Liver (tissue), 9 donors: ENCODE results near the gene COL11A1. TPM values are rescaled to one million over a fixed set of nuclear protein-coding genes. Genes with fewer than 3 reads are reported as not detected.

ENCODE experiments used
- DNase-seq: peaks from one replicate; pipeline ENCODE4 v3.0.0-alpha.2; 2017; ENCODE audit warnings: low spot score
- H3K27ac ChIP-seq, 2 donors: one replicate each; pipeline ENCODE4 v1.7.0; 2013; ENCODE audit warnings: inconsistent platforms in 2 of 2, low read length in 2 of 2, control low read depth in 1 of 2, low read depth in 1 of 2, mild to moderate bottlenecking in 1 of 2
- H3K27me3 ChIP-seq, 4 donors: one replicate each; pipeline versions ENCODE4 v1.6.1 to v1.7.0; 2013; ENCODE audit warnings: low read length in 3 of 4, inconsistent platforms in 1 of 4, mild to moderate bottlenecking in 1 of 4, moderate library complexity in 1 of 4; ENCODE audit not compliant: control insufficient read depth in 4 of 4, insufficient read depth in 4 of 4
- H3K36me3 ChIP-seq, 4 donors: one replicate each; pipeline versions ENCODE4 v1.6.1 to v1.7.0; 2013; ENCODE audit warnings: low read length in 3 of 4, mild to moderate bottlenecking in 3 of 4, low read depth in 1 of 4, moderate library complexity in 1 of 4; ENCODE audit not compliant: control insufficient read depth in 4 of 4, insufficient read depth in 3 of 4
- H3K4me1 ChIP-seq, 4 donors: one replicate each; pipeline versions ENCODE4 v1.6.1 to v1.7.0; 2013; ENCODE audit warnings: low read length in 3 of 4, mild to moderate bottlenecking in 3 of 4, moderate library complexity in 1 of 4; ENCODE audit not compliant: control insufficient read depth in 4 of 4, insufficient read depth in 4 of 4
- H3K4me3 ChIP-seq, 3 donors: one replicate each; pipeline versions ENCODE4 v1.6.1 to v1.7.0; 2013; ENCODE audit warnings: low read length in 3 of 3, control low read depth in 1 of 3, low read depth in 1 of 3, mild to moderate bottlenecking in 1 of 3
- H3K9ac ChIP-seq, 2 donors: one replicate each; pipeline ENCODE4 v1.7.0; 2013; ENCODE audit warnings: low read length in 2 of 2, mild to moderate bottlenecking in 2 of 2, moderate library complexity in 2 of 2, control low read depth in 1 of 2, low read depth in 1 of 2
- H3K9me3 ChIP-seq, 4 donors: one replicate each; pipeline versions ENCODE4 v1.6.1 to v1.7.0; 2013; ENCODE audit warnings: low read length in 3 of 4; ENCODE audit not compliant: control insufficient read depth in 4 of 4
- EGR1 ChIP-seq, 2 donors: IDR thresholded peaks; 2 replicates each; pipeline ENCODE4 v1.6.1; 2016 to 2018; ENCODE audit warnings: antibody characterized with exemption in 2 of 2, low read depth in 2 of 2
- FOXA1 ChIP-seq: IDR thresholded peaks from 2 replicates; pipeline ENCODE4 v1.6.1; 2016; ENCODE audit warnings: antibody characterized with exemption
- FOXA2 ChIP-seq: IDR thresholded peaks from 2 replicates; pipeline ENCODE4 v1.6.1; 2016; ENCODE audit warnings: antibody characterized with exemption
- GABPA ChIP-seq, 2 donors: IDR thresholded peaks in 1 of 2; conservative IDR thresholded peaks in 1 of 2; 2 replicates each; pipeline ENCODE4 v1.6.1; 2016; ENCODE audit warnings: antibody characterized with exemption in 2 of 2, mild to moderate bottlenecking in 1 of 2, moderate library complexity in 1 of 2
- HNF4A ChIP-seq, 2 donors: conservative IDR thresholded peaks; 2 replicates each; pipeline ENCODE4 v1.6.1; 2016; ENCODE audit warnings: antibody characterized with exemption in 2 of 2, mild to moderate bottlenecking in 2 of 2
- HNF4G ChIP-seq: IDR thresholded peaks from 2 replicates; pipeline ENCODE4 v1.6.1; 2016; ENCODE audit warnings: antibody characterized with exemption
- NR2F2 ChIP-seq: IDR thresholded peaks from 2 replicates; pipeline ENCODE4 v1.6.1; 2016; ENCODE audit warnings: antibody characterized with exemption
- SP1 ChIP-seq: IDR thresholded peaks from 2 replicates; pipeline ENCODE4 v1.6.1; 2018; ENCODE audit warnings: antibody characterized with exemption, mild to moderate bottlenecking
- TAF1 ChIP-seq: conservative IDR thresholded peaks from 2 replicates; pipeline ENCODE4 v1.6.1; 2016; ENCODE audit warnings: antibody characterized with exemption, mild to moderate bottlenecking
- YY1 ChIP-seq: IDR thresholded peaks from 2 replicates; pipeline ENCODE4 v1.6.1; 2016; ENCODE audit warnings: antibody characterized with exemption, mild to moderate bottlenecking
- WGBS: extraction: QIAGEN DNeasy Blood & Tissue Kit; methylation state at CpG from one replicate; pipeline ENCODE4 v1.1.7; 2013; 5-methylcytosine and 5-hydroxymethylcytosine counted together
- polyA plus RNA-seq, 2 donors: library from polyadenylated mRNA; stranded (reverse) in 1 of 2; unstranded in 1 of 2; fragments of 200-250 nt in 1 of 2; fragments of >200 nt in 1 of 2; fragmentation: Nextera tagmentation in 1 of 2; extraction: Ambion mirVana in 1 of 2; gene quantifications; one replicate each; pipeline versions ENCODE4 v1.2.1 to v1.2.3, GENCODE V29; 2013 to 2015
- total RNA-seq, 2 donors: library from RNA; depleted of rRNA; stranded (reverse); fragments of >200 nt; gene quantifications; one replicate each; pipeline ENCODE4 v1.2.3, GENCODE V29; 2014
- TF ChIP-seq, protein P1 (sequence below): IDR thresholded peaks from 2 replicates; pipeline ENCODE4 v1.6.1; 2016; ENCODE audit warnings: antibody characterized with exemption
- TF ChIP-seq, protein P2 (sequence below): IDR thresholded peaks from 2 replicates; pipeline ENCODE4 v1.6.1; 2016; ENCODE audit warnings: antibody characterized with exemption
- TF ChIP-seq, protein P3 (sequence below): IDR thresholded peaks from 2 replicates; pipeline ENCODE4 v1.6.1; 2016; ENCODE audit warnings: antibody characterized with exemption, mild to moderate bottlenecking
- TF ChIP-seq, protein P4 (sequence below): IDR thresholded peaks from 2 replicates; pipeline ENCODE4 v1.6.1; 2016; ENCODE audit warnings: antibody characterized with exemption
- donor health status: healthy.
- donor health status: healthy.
- donor health status: healthy.
- donor health status: healthy.
- donor health status: healthy.

COL11A1 gene
- total and polyA plus RNA-seq, 4 donors = 0.01 to 0.42 TPM; not detected in 2

DNA sequence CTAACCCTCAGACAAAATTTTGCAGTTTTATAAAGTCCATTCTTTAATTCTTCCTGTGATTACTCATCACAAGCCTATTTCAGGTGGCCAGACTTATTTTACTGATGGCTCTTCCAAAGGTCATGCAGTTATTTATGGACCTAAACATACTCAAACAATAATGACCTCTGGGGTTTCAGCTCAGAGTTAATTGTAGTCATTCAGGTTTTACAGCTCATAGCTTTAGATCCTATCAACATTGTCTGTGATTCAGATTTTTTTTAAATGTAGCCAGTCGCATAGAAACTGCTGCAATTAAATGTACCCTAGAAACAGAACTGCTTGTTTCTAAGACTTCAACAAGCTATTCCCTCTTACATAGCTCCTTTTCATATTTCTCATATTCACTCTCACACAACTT lies 270.8 kb downstream of the COL11A1 start:
- Histone ChIP-seq H3K27ac (no peak overlapping the region), H3K27me3 (no peaks in the 10 kb centered on the region), H3K9ac (no peak overlapping the region), H3K36me3 (no peaks in the 10 kb centered on the region), H3K4me3 (no peak overlapping the region), H3K4me1 (no peaks in the 10 kb centered on the region), H3K9me3 (peaks cover 0 to 2% (median under 1%) of the 10 kb centered on the region in 4 donors)
- TF ChIP-seq, protein P1, sequence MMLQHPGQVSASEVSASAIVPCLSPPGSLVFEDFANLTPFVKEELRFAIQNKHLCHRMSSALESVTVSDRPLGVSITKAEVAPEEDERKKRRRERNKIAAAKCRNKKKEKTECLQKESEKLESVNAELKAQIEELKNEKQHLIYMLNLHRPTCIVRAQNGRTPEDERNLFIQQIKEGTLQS = no peak
- TF ChIP-seq FOXA1 (no peak), HNF4G (no peak), TAF1 (no peak), YY1 (no peak), SP1 (no peak), EGR1 (IDR thresholded peaks at IDR 0.05; ENCODE audit: low read depth in 2 of 2) (no peak), GABPA (IDR thresholded peaks at IDR 0.05 in 1 of 2, conservative IDR thresholded peaks at IDR 0.05 in 1 of 2) (no peak), HNF4A (conservative IDR thresholded peaks at IDR 0.05) (no peak), NR2F2 (no peak)
- TF ChIP-seq, protein P2, sequence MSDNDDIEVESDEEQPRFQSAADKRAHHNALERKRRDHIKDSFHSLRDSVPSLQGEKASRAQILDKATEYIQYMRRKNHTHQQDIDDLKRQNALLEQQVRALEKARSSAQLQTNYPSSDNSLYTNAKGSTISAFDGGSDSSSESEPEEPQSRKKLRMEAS = no peak
- TF ChIP-seq, protein P3, sequence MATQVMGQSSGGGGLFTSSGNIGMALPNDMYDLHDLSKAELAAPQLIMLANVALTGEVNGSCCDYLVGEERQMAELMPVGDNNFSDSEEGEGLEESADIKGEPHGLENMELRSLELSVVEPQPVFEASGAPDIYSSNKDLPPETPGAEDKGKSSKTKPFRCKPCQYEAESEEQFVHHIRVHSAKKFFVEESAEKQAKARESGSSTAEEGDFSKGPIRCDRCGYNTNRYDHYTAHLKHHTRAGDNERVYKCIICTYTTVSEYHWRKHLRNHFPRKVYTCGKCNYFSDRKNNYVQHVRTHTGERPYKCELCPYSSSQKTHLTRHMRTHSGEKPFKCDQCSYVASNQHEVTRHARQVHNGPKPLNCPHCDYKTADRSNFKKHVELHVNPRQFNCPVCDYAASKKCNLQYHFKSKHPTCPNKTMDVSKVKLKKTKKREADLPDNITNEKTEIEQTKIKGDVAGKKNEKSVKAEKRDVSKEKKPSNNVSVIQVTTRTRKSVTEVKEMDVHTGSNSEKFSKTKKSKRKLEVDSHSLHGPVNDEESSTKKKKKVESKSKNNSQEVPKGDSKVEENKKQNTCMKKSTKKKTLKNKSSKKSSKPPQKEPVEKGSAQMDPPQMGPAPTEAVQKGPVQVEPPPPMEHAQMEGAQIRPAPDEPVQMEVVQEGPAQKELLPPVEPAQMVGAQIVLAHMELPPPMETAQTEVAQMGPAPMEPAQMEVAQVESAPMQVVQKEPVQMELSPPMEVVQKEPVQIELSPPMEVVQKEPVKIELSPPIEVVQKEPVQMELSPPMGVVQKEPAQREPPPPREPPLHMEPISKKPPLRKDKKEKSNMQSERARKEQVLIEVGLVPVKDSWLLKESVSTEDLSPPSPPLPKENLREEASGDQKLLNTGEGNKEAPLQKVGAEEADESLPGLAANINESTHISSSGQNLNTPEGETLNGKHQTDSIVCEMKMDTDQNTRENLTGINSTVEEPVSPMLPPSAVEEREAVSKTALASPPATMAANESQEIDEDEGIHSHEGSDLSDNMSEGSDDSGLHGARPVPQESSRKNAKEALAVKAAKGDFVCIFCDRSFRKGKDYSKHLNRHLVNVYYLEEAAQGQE = no peak
- TF ChIP-seq, protein P4, sequence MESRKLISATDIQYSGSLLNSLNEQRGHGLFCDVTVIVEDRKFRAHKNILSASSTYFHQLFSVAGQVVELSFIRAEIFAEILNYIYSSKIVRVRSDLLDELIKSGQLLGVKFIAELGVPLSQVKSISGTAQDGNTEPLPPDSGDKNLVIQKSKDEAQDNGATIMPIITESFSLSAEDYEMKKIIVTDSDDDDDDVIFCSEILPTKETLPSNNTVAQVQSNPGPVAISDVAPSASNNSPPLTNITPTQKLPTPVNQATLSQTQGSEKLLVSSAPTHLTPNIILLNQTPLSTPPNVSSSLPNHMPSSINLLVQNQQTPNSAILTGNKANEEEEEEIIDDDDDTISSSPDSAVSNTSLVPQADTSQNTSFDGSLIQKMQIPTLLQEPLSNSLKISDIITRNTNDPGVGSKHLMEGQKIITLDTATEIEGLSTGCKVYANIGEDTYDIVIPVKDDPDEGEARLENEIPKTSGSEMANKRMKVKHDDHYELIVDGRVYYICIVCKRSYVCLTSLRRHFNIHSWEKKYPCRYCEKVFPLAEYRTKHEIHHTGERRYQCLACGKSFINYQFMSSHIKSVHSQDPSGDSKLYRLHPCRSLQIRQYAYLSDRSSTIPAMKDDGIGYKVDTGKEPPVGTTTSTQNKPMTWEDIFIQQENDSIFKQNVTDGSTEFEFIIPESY = no peak
- WGBS = 76% methylated on average over 1 of the region's 1 CpG
- DNase-seq = no peak

DNA sequence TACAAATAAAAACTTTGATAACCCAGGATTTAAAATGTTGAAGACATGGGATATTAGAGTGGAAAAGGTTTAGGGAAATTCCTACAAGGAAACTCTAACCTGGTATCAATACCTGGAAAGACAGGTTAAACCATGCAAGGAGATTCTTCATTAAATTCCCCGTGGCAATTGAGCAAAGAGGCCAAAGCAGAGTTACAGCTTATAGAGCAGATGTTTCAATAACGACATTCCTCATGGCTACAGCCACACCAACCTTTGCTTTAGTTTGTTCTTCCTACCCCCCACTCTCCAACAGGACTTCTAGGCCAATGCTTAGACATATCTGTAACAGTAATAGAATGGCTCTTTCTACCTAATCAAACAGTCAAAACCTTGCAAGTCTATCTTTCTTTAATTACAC lies 271.3 kb downstream of the COL11A1 start:
- DNase-seq = no peak
- no peak overlapping the region for H3K27ac ChIP-seq
- no peaks in the 10 kb centered on the region for H3K4me1 ChIP-seq
- H3K27me3 ChIP-seq = no peaks in the 10 kb centered on the region
- peaks cover 0 to 2% (median 0%) of the 10 kb centered on the region in 4 donors for H3K9me3 ChIP-seq
- H3K9ac ChIP-seq = no peak overlapping the region
- no peak overlapping the region for H3K4me3 ChIP-seq
- H3K36me3 ChIP-seq = no peaks in the 10 kb centered on the region
- TF ChIP-seq HNF4A (conservative IDR thresholded peaks at IDR 0.05) (no peak), FOXA2 (no peak), SP1 (no peak), FOXA1 (no peak), TAF1 (no peak)
- TF ChIP-seq, protein P2 = no peak
- 55% methylated on average over 2 of the region's 2 CpGs for WGBS
